K562 (cell line): ENCODE data around the gene PELI3. TPM values are rescaled to one million over a fixed set of nuclear protein-coding genes. Genes with fewer than 3 reads are reported as not detected.

Source experiments
- ATAC-seq: fragments of 200-7000 bp; cut with Tn5 transposase; 3 replicates; pipeline ENCODE4 v1.9.1; 2020; ENCODE audit warnings: moderate library complexity
- BruUV-seq: library from RNA; stranded (reverse); fragments of 400-500 nt; replicated peaks from 2 replicates; lab custom pipeline; 2021; lab: Mats Ljungman, UMichigan
- CTCF ChIA-PET: fragments of 300-600 bp; formaldehyde crosslinking; extraction: SDS; loops from one replicate; lab custom pipeline; 2021; ENCODE audit warnings: low intra/inter-chr PET ratio; lab: Yijun Ruan, JAX
- POLR2A ChIA-PET: fragments of 300-600, 350-650 bp; sonication (Branson Sonifier 250); formaldehyde crosslinking; extraction: SDS; loops from one replicate; lab custom pipeline; 2021; ENCODE audit warnings: antibody characterized with exemption, inconsistent platforms; lab: Yijun Ruan, JAX
- DNase-seq, 4 experiments: peaks; one replicate each; pipeline versions ENCODE4 v3.0.0 to v3.0.0-alpha.2; 2011 to 2018; ENCODE audit warnings: low spot score in 3 of 4, mixed read lengths in 3 of 4; ENCODE audit errors: extremely low read depth in 1 of 4
- FAIRE-seq: peaks from 2 replicates; lab custom pipeline; 2011; peaks lifted over from hg19 to GRCh38; lab: Jason Lieb, UNC
- H2AFZ ChIP-seq: 2 replicates; pipeline ENCODE4 v1.6.0; 2011; ENCODE audit warnings: low read depth, low read length, control low read depth, inconsistent platforms
- H3K27ac ChIP-seq: fragments of 200-600 bp; 3 replicates; pipeline ENCODE4 v1.8.0; 2011; ENCODE audit warnings: low read depth, mild to moderate bottlenecking, control low read depth, inconsistent platforms, low read length, moderate library complexity, mixed read lengths; ENCODE audit errors: extremely low read depth
- H3K27me3 ChIP-seq, 2 experiments: fragments of 300-600 bp in 1 of 2; 2 replicates in 1 of 2; 3 replicates in 1 of 2; pipeline versions ENCODE4 v1.6.0 to v1.8.0; 2011; ENCODE audit warnings: inconsistent platforms in 2 of 2, low read length in 2 of 2, mild to moderate bottlenecking in 1 of 2, mixed read lengths in 1 of 2, moderate library complexity in 1 of 2; ENCODE audit not compliant: control insufficient read depth in 2 of 2, insufficient read depth in 2 of 2
- H3K36me3 ChIP-seq: fragments of 300-600 bp; 3 replicates; pipeline ENCODE4 v1.8.0; 2011; ENCODE audit warnings: mild to moderate bottlenecking, low read length, inconsistent platforms; ENCODE audit not compliant: control insufficient read depth, insufficient read depth
- H3K4me1 ChIP-seq, 2 experiments: fragments of 200-600 bp in 1 of 2; replicated peaks in 1 of 2; 2 replicates in 1 of 2; 3 replicates in 1 of 2; pipeline versions ENCODE4 v1.5.1 to v1.8.0; 2011; ENCODE audit warnings: inconsistent platforms in 2 of 2, low read length in 2 of 2, mild to moderate bottlenecking in 1 of 2, mixed read lengths in 1 of 2, moderate library complexity in 1 of 2; ENCODE audit not compliant: control insufficient read depth in 2 of 2, insufficient read depth in 2 of 2
- H3K4me2 ChIP-seq: 2 replicates; pipeline ENCODE4 v1.6.1; 2011; ENCODE audit warnings: low read length, control low read depth, inconsistent platforms, mixed read lengths; ENCODE audit not compliant: insufficient read depth
- H3K4me3 ChIP-seq: fragments of 200-600 bp; sonication (generic), shearing (Covaris generic); 2 replicates; pipeline ENCODE4 v1.5.1; 2016; ENCODE audit warnings: control low read depth, inconsistent platforms
- H3K79me2 ChIP-seq: fragments of 200-600 bp; 3 replicates; pipeline ENCODE4 v1.8.0; 2011; ENCODE audit warnings: low read length, inconsistent platforms; ENCODE audit not compliant: control insufficient read depth, insufficient read depth
- H3K9ac ChIP-seq, 2 experiments: 2 replicates each; pipeline versions ENCODE4 v1.6.0 to v1.6.1; 2011; ENCODE audit warnings: low read depth in 2 of 2, low read length in 2 of 2, control low read depth in 1 of 2, inconsistent platforms in 1 of 2, mild to moderate bottlenecking in 1 of 2, mixed read lengths in 1 of 2; ENCODE audit not compliant: insufficient read depth in 1 of 2
- H3K9me1 ChIP-seq: one replicate; pipeline ENCODE4 v1.6.0; 2011; ENCODE audit warnings: inconsistent platforms, mild to moderate bottlenecking, low read length, moderate library complexity; ENCODE audit not compliant: control insufficient read depth, insufficient read depth
- H3K9me3 ChIP-seq: replicated peaks from 2 replicates; pipeline ENCODE4 v1.5.1; 2011; ENCODE audit warnings: low read depth, low read length, inconsistent platforms; ENCODE audit not compliant: control insufficient read depth, insufficient read depth
- H4K20me1 ChIP-seq: replicated peaks from 2 replicates; pipeline ENCODE4 v1.6.1; 2011; ENCODE audit warnings: low read length, inconsistent platforms, mixed read lengths; ENCODE audit not compliant: control insufficient read depth, insufficient read depth
- ELF1 ChIP-seq: fragments of 200-800 bp; sonication (Bioruptor generic); IDR thresholded peaks from 2 replicates; pipeline ENCODE4 v1.6.1; 2016; ENCODE audit warnings: missing genetic modification characterization, missing compliant biosample characterization
- KHSRP ChIP-seq: fragments of 450-650 bp; IDR thresholded peaks from 2 replicates; pipeline ENCODE4 v1.6.1; 2017
- POLR2G ChIP-seq: fragments of 200-400 bp; formaldehyde crosslinking; IDR thresholded peaks from 2 replicates; pipeline ENCODE4 v1.6.1; 2017; ENCODE audit warnings: low read depth, mild to moderate bottlenecking, antibody characterized with exemption, low read length, moderate library complexity
- ZNF445 ChIP-seq: fragments of 250-450 bp; sonication (Bioruptor Pico); IDR thresholded peaks from 2 replicates; pipeline ENCODE4 v1.4.0; 2020; ENCODE audit warnings: low read depth, mild to moderate bottlenecking, moderate library complexity
- WGBS: fragments of 100-300 bp; shearing (Covaris generic); methylation state at CpG from one replicate; pipeline ENCODE4 v1.1.6; 2016; ENCODE audit warnings: low coverage, mixed read lengths; ENCODE audit not compliant: insufficient coverage; ENCODE audit errors: missing lambda C conversion rate; 5-methylcytosine and 5-hydroxymethylcytosine counted together
- in situ Hi-C: fragments of 300-500 bp; cut with MboI; formaldehyde crosslinking; loops from 4 replicates; pipeline ENCODE4 v1.15.0; 2018; ENCODE audit warnings: inconsistent platforms, mixed read lengths
- intact Hi-C: fragments of 100-400 bp; cut with micrococcal nuclease; formaldehyde crosslinking; loops from 2 replicates; pipeline ENCODE4 v1.14.2; 2022
- polyA plus RNA-seq, 8 experiments: library from polyadenylated mRNA; depleted of rRNA in 4 of 8; stranded (reverse) in 5 of 8; unstranded in 3 of 8; fragments of >200 nt; fragmentation: Nextera tagmentation in 2 of 8; fragmentation: Illumina TruSeq in 1 of 8; extraction: Ambion mirVana in 2 of 8; extraction: Trizol in 1 of 8; gene quantifications; 2 replicates each; pipeline versions ENCODE4 v1.2.1 to v1.2.3, GENCODE V29; 2011 to 2014; ENCODE audit warnings: inconsistent platforms in 1 of 8, missing spikeins in 1 of 8
- total RNA-seq, 7 experiments: library from RNA; depleted of rRNA in 6 of 7; stranded (reverse); fragments of >200 nt in 6 of 7; fragmentation: Illumina TruSeq in 2 of 7; extraction: Trizol in 2 of 7; gene quantifications; 2 replicates each; pipeline versions ENCODE4 v1.2.1 to v1.2.3, GENCODE V29; 2011 to 2021; ENCODE audit warnings: low replicate concordance in 1 of 7
- TF ChIP-seq, protein P1 (sequence below): sonication (generic); formaldehyde crosslinking; IDR thresholded peaks from 2 replicates; pipeline ENCODE4 v1.8.1; 2023; ENCODE audit warnings: mild to moderate bottlenecking, missing genetic modification reagents

PELI3 gene
- total and polyA plus RNA-seq, 9 of the 15 experiments (the other 6 are each of a cell fraction or from before 2014, with no cell fraction given) = 0.17 to 4.2 (median 1.9) TPM

DNA sequence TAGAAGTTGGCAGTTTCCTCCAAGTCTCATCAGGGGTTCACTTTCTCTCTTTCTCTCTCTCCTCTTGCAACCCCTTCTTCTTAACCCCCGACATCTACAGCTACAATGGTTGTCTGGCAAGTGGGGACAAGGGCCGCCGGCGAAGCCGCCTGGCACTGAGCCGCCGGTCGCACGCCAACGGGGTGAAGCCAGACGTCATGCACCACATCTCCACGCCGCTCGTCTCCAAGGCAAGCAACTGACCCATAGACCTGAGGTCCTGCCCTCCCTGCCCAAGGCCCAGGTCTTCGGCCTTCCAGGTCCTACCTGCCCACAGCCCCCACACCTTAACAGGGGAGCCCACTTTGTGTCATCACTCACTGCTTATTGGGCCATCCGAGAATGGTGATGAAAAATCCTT is 4.4 kb downstream of the PELI3 start:
- intact Hi-C loops = no loop called here
- Histone ChIP-seq H3K9ac (no peak overlapping the region; a peak in 1 of 4 replicates), H3K27me3 (no peaks in the 10 kb centered on the region), H3K27ac (no peak overlapping the region), H4K20me1 (0 out of 2 replicates have a peak, but pooled peaks cover 6% of the 10 kb centered on the region), H3K4me1 (peaks cover 0 to 28% of the 10 kb centered on the region in 2 experiments; a peak in 3 of 5 replicates), H3K9me3 (no peaks in the 10 kb centered on the region), H2AFZ (no peak overlapping the region), H3K79me2 (no peaks in the 10 kb centered on the region), H3K9me1 (no peaks in the 10 kb centered on the region), H3K36me3 (peaks cover 3% of the 10 kb centered on the region; the same call in 1 of the 3 replicates), H3K4me3 (no peak overlapping the region), H3K4me2 (no peak overlapping the region)
- ChIA-PET POLR2A (interaction anchor here (0.6 to 1.6 kb wide), 3 partner anchors 9 to 61 kb away, joined by 3 to 6 read pairs (median 4); partner anchors contain the start of gene DPP3), CTCF (no interaction called here)
- in situ Hi-C loops = no loop called here
- FAIRE-seq (no peak), DNase-seq (no peak), ATAC-seq (no peak)
- WGBS = 84% methylated on average over 3 of the region's 16 CpGs
- TF ChIP-seq ZNF445 (CRISPR knock-in tag) = no peak
- TF ChIP-seq KHSRP = no peak
- TF ChIP-seq, protein P1, sequence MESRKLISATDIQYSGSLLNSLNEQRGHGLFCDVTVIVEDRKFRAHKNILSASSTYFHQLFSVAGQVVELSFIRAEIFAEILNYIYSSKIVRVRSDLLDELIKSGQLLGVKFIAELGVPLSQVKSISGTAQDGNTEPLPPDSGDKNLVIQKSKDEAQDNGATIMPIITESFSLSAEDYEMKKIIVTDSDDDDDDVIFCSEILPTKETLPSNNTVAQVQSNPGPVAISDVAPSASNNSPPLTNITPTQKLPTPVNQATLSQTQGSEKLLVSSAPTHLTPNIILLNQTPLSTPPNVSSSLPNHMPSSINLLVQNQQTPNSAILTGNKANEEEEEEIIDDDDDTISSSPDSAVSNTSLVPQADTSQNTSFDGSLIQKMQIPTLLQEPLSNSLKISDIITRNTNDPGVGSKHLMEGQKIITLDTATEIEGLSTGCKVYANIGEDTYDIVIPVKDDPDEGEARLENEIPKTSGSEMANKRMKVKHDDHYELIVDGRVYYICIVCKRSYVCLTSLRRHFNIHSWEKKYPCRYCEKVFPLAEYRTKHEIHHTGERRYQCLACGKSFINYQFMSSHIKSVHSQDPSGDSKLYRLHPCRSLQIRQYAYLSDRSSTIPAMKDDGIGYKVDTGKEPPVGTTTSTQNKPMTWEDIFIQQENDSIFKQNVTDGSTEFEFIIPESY (CRISPR knock-in tag) = no peak
- no peak for TF ChIP-seq ELF1 (tag)
- 0 out of 2 replicates have a peak, but pooled peaks have one; percentile 19 for TF ChIP-seq POLR2G
- no TSS peak for BruUV-seq
